Activated CD8-positive, alpha-beta memory T cell treated with anti-CD3 and anti-CD28 coated beads, Interleukin-2, amount 10 ng/mL, durations not matched to agents 7 days and 5 days (primary cell): ENCODE measurements around the gene FAM98A. TPM values are rescaled to one million over a fixed set of nuclear protein-coding genes. Genes with fewer than 3 reads are reported as not detected.
A peak's percentile ranks its signal among the peaks of the same experiment; 100 is the strongest.

ENCODE experiments used
- ATAC-seq: fragments of 150-1000 bp; cut with Tn5 transposase; one replicate; pipeline ENCODE4 v1.10.0; 2021; ENCODE audit warnings: moderate library complexity
- CTCF ChIA-PET: fragments of 350-600 bp; sonication (Branson Sonifier 250); formaldehyde crosslinking; loops from one replicate; lab custom pipeline; 2021; ENCODE audit warnings: antibody characterized with exemption; lab: Charles Lee
- DNase-seq: peaks from one replicate; pipeline ENCODE4 v3.0.0-alpha.2; 2020
- H3K27ac Mint-ChIP-seq: one replicate; pipeline ENCODE4 v1.8.0; 2021; ENCODE audit warnings: mild to moderate bottlenecking, mixed read lengths
- H3K27me3 Mint-ChIP-seq: one replicate; pipeline ENCODE4 v1.8.0; 2021; ENCODE audit warnings: mixed read lengths
- H3K36me3 Mint-ChIP-seq: one replicate; pipeline ENCODE4 v1.8.0; 2021; ENCODE audit warnings: mild to moderate bottlenecking, mixed read lengths
- H3K4me1 Mint-ChIP-seq: one replicate; pipeline ENCODE4 v1.8.0; 2021; ENCODE audit warnings: mixed read lengths
- H3K4me3 Mint-ChIP-seq: one replicate; pipeline ENCODE4 v1.8.0; 2021; ENCODE audit warnings: mild to moderate bottlenecking, moderate library complexity, mixed read lengths
- H3K9me3 Mint-ChIP-seq: one replicate; pipeline ENCODE4 v1.8.0; 2022; ENCODE audit warnings: low read depth, mixed read lengths
- total RNA-seq, 2 experiments: library from RNA; stranded (reverse); gene quantifications; one replicate each; pipeline ENCODE4 v1.2.3, GENCODE V29; 2021

The FAM98A gene
- 10 to 100 TPM; 36.1 to 51.7 TPM for total RNA-seq

DNA sequence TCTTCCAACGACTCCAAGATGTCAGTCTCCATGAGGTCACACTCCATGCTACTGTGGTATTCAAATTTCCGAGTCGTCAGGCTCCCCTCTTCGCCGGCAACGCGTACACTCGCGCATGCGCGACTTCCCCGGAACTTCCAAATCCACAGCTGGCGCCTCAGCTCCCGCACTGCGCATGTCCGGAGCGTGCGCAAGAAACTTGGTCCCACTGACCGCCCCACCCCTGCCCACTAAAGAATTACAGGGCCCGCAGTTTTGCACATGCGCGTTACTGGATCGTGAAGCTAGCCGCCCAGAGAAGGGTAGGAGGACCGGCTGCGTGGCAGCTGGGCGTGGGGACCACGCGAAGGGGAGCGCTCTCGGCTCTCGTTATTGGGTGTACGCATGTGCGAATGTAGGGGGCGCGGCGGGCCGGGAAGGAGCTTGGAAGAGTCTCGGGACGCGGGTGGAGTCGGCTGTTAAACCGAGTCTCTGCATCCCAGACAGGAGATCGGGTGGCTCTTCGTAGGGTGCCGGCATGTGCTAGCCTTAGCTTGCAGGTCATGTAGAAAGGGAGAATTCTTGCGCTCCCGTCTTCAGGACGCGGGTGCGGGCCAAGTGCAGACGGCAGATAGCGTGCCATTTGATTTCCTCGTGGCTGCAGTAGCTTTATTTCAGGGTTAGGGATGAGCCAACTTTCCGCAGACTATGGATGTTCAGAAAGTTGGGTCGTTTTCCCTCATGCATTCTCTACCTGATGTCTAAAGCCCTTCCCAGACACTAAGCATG is at the start of gene FAM98A:
Gene FAM98A (minus strand): TSS at position 125 of the 768 bp plus-strand sequence. CDS start 78 bp downstream, at position 47.
- peak within 1 kb of the TSS; percentile 86 for H3K4me3 Mint-ChIP-seq
- H3K27me3 Mint-ChIP-seq, result no peaks in the 10 kb centered on the region
- ATAC-seq, result peak; percentile 92
- peak; percentile 99 for DNase-seq
- CTCF ChIA-PET, result interaction anchor here (0.7 to 2.5 kb wide), 8 partner anchors 11 to 280 kb away, joined by 3 to 20 read pairs (median 3); partner anchors contain the start of gene RASGRP3
- peaks cover 26% of the 10 kb centered on the region for H3K4me1 Mint-ChIP-seq
- peaks cover 9% of the 10 kb centered on the region for H3K36me3 Mint-ChIP-seq
- no peaks in the 10 kb centered on the region for H3K9me3 Mint-ChIP-seq
- peak within 1 kb of the TSS; percentile 85 for H3K27ac Mint-ChIP-seq

GRCh38 chr2:33645861-33646260 is 46.8 kb upstream of the FAM98A start:
- Mint-ChIP-seq H3K36me3 (no peaks in the 10 kb centered on the region), H3K27ac (no peak overlapping the region), H3K27me3 (no peaks in the 10 kb centered on the region), H3K4me3 (no peak overlapping the region), H3K9me3 (peaks cover 4% of the 10 kb centered on the region), H3K4me1 (no peaks in the 10 kb centered on the region)
- DNase-seq (no peak), ATAC-seq (no peak)
- CTCF ChIA-PET, result no interaction called here

DNA sequence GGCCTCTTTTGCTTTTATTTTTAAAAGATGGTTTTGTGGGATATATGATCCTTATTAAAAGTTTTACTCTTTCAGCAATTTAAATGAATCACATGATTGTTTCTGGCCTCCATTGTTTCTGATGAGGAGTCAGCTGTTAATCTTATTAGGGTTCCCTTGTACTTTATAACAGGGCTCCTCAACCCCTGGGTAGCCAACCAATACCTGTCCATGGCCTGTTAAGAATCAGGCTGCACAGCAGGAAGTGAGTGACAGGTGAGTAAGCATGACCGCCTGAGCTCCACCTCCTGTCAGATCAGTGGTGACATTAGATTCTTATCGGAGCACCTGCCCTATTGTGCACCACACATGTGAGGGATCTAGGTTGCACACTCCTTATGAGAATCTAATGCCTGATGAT is 45.1 kb upstream of the FAM98A start:
- Mint-ChIP-seq H3K36me3 (no peaks in the 10 kb centered on the region), H3K4me1 (no peaks in the 10 kb centered on the region), H3K27me3 (no peaks in the 10 kb centered on the region), H3K27ac (no peak overlapping the region), H3K9me3 (peaks cover 4% of the 10 kb centered on the region), H3K4me3 (no peak overlapping the region)
- no peak for ATAC-seq
- CTCF ChIA-PET, result interaction anchor here (1.2 kb wide), 1 partner anchor 61 kb away, joined by 3 read pairs; no protein-coding TSS in a partner anchor
- DNase-seq, result no peak

GRCh38 chr2:33636001-33636400 is 36.9 kb upstream of the FAM98A start:
- CTCF ChIA-PET, result no interaction called here
- Mint-ChIP-seq H3K36me3 (no peaks in the 10 kb centered on the region), H3K4me3 (no peak overlapping the region), H3K9me3 (no peaks in the 10 kb centered on the region), H3K27me3 (no peaks in the 10 kb centered on the region), H3K27ac (no peak overlapping the region), H3K4me1 (no peaks in the 10 kb centered on the region)
- no peak for ATAC-seq
- DNase-seq, result no peak

GRCh38 chr2:33634261-33634910 is 35.3 kb upstream of the FAM98A start:
- no peaks in the 10 kb centered on the region for H3K4me1 Mint-ChIP-seq
- no peaks in the 10 kb centered on the region for H3K9me3 Mint-ChIP-seq
- no peaks in the 10 kb centered on the region for H3K36me3 Mint-ChIP-seq
- H3K4me3 Mint-ChIP-seq, result no peak overlapping the region
- ATAC-seq (no peak), DNase-seq (no peak)
- CTCF ChIA-PET, result no interaction called here
- H3K27ac Mint-ChIP-seq, result no peak overlapping the region
- no peaks in the 10 kb centered on the region for H3K27me3 Mint-ChIP-seq

- CTCF ChIA-PET, result no interaction called here
- no peaks in the 10 kb centered on the region for H3K9me3 Mint-ChIP-seq
- no peaks in the 10 kb centered on the region for H3K4me1 Mint-ChIP-seq
- H3K36me3 Mint-ChIP-seq, result no peaks in the 10 kb centered on the region
- H3K27ac Mint-ChIP-seq, result no peak overlapping the region
- no peak overlapping the region for H3K4me3 Mint-ChIP-seq
- no peak for DNase-seq
- ATAC-seq, result no peak
- H3K27me3 Mint-ChIP-seq, result no peaks in the 10 kb centered on the region
These were observed 34.2 kb upstream of the FAM98A start for GRCh38 chr2:33633315-33633714.

DNA sequence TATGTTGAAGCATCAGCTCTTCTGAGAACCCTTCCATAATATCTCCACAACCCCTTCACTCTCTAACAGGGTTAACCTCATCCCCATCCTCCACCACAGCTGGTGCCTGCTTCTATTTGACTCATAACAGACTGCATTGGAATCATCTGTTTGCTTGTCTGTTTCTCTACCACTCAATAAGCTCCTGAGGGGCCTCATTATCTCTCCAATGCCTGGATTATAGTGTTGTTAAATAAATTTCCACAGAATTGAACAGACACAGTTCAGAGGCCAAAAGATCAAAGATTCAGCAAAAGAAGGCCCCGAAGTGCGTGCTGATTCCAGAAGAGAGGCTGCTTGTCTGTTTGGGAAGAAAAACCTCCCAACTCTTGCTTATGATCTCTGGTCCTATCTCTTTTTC is 33.7 kb upstream of the FAM98A start:
- Mint-ChIP-seq H3K27ac (no peak overlapping the region), H3K9me3 (no peaks in the 10 kb centered on the region), H3K4me1 (no peaks in the 10 kb centered on the region), H3K27me3 (no peaks in the 10 kb centered on the region), H3K36me3 (no peaks in the 10 kb centered on the region), H3K4me3 (no peak overlapping the region)
- no peak for DNase-seq
- CTCF ChIA-PET, result no interaction called here
- ATAC-seq, result no peak

GRCh38 chr2:33628031-33628827 is 29.1 kb upstream of the FAM98A start:
- no peaks in the 10 kb centered on the region for H3K36me3 Mint-ChIP-seq
- H3K27ac Mint-ChIP-seq, result no peak overlapping the region
- H3K9me3 Mint-ChIP-seq, result no peaks in the 10 kb centered on the region
- ATAC-seq (no peak), DNase-seq (no peak)
- H3K4me3 Mint-ChIP-seq, result no peak overlapping the region
- H3K27me3 Mint-ChIP-seq, result no peaks in the 10 kb centered on the region
- CTCF ChIA-PET, result no interaction called here
- H3K4me1 Mint-ChIP-seq, result no peaks in the 10 kb centered on the region

DNA sequence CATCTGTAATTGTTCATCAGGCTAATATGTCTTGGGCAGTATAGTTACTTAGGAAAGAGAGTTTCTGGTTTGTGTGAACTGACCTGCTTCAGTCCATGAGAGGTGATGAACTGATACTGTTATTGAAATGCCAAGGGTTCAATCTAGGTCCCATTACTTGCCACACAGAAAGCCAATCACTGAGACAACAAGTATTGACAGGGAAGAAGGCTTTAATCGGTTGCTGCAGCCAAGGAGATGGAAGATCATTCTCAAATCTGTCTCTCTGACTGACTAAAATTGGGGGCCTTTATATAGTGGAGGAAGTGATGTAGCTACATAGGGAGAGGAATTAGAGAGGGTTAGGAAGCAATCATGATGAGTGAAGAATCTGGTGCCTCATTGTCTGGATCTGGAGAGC is 19.9 kb upstream of the FAM98A start:
- Mint-ChIP-seq H3K4me3 (no peak overlapping the region), H3K4me1 (peaks cover 5% of the 10 kb centered on the region), H3K27ac (no peak overlapping the region), H3K27me3 (no peaks in the 10 kb centered on the region), H3K36me3 (peaks cover 10% of the 10 kb centered on the region), H3K9me3 (peaks cover 13% of the 10 kb centered on the region)
- DNase-seq (no peak), ATAC-seq (no peak)
- CTCF ChIA-PET, result no interaction called here

- H3K27ac Mint-ChIP-seq, result no peak overlapping the region
- peaks cover 13% of the 10 kb centered on the region for H3K9me3 Mint-ChIP-seq
- ATAC-seq, result no peak
- no peaks in the 10 kb centered on the region for H3K27me3 Mint-ChIP-seq
- peaks cover 10% of the 10 kb centered on the region for H3K36me3 Mint-ChIP-seq
- DNase-seq, result no peak
- no peak overlapping the region for H3K4me3 Mint-ChIP-seq
- H3K4me1 Mint-ChIP-seq, result peaks cover 5% of the 10 kb centered on the region
- CTCF ChIA-PET, result no interaction called here
These were observed 18.9 kb upstream of the FAM98A start for GRCh38 chr2:33617989-33618388.

DNA sequence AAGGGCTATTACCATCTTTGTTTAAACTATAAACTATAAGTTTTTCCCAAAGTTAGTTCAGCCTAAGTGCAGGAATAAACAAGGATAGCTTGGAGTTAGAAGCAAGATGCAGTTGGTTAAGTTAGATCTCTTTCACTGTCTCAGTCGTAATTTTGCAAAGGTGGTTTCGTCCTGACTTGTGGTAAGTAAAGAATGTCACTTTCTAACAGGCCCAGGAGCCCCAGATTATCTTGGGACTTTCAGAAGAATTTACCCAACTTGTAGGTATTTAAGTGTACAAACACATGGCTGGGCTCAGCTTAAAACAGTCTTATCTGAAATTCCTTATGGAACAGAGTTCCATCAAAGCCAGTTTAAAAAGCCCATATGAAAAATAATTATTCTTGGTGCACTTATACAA is 18.3 kb upstream of the FAM98A start:
- peaks cover 10% of the 10 kb centered on the region for H3K36me3 Mint-ChIP-seq
- DNase-seq (no peak), ATAC-seq (no peak)
- CTCF ChIA-PET, result no interaction called here
- H3K4me1 Mint-ChIP-seq, result peaks cover 5% of the 10 kb centered on the region
- no peaks in the 10 kb centered on the region for H3K27me3 Mint-ChIP-seq
- H3K9me3 Mint-ChIP-seq, result peaks cover 13% of the 10 kb centered on the region
- H3K4me3 Mint-ChIP-seq, result no peak overlapping the region
- no peak overlapping the region for H3K27ac Mint-ChIP-seq

DNA sequence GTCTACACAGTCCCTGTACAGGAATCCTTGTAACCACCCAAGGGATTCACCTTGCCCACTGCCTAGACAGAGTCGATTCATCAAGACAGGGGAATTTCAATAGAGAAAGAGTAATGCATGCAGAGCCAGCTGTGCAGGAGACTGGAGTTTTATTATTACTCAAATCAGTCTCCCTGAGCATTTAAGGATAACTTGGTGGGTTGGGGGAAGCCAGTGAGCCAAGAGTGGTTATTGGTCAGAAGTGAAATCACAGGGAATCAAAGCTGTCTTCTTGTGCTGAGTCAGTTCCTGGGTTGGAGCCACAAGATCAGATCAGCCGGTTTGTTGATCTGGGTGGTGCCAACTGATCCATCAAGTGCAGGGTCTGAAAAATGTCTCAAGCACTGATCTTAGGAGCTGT is 17.8 kb upstream of the FAM98A start:
- Mint-ChIP-seq H3K4me3 (no peak overlapping the region), H3K27me3 (no peaks in the 10 kb centered on the region), H3K9me3 (peaks cover 13% of the 10 kb centered on the region), H3K27ac (no peak overlapping the region), H3K36me3 (peaks cover 10% of the 10 kb centered on the region), H3K4me1 (peaks cover 5% of the 10 kb centered on the region)
- ATAC-seq, result no peak
- CTCF ChIA-PET, result no interaction called here
- DNase-seq, result no peak

- ATAC-seq, result no peak
- Mint-ChIP-seq H3K4me1 (peaks cover 5% of the 10 kb centered on the region), H3K27ac (no peak overlapping the region), H3K4me3 (no peak overlapping the region), H3K36me3 (peaks cover 10% of the 10 kb centered on the region), H3K27me3 (no peaks in the 10 kb centered on the region), H3K9me3 (peaks cover 12% of the 10 kb centered on the region)
- CTCF ChIA-PET, result no interaction called here
- DNase-seq, result no peak
These were observed 15.1 kb upstream of the FAM98A start for GRCh38 chr2:33614190-33614589.
